HCEC 1CT (cell line): Measurements from ENCODE around the gene TMPRSS5.
"Not testable (repeated sequence)": the region's sequence is repeated elsewhere in the genome, so short reads cannot be mapped to it uniquely, and the experiment has no call there.

ENCODE experiments used
- DNase-seq: peaks from one replicate; pipeline ENCODE4 v3.0.0-alpha.2; 2017

TMPRSS5 gene

DNA sequence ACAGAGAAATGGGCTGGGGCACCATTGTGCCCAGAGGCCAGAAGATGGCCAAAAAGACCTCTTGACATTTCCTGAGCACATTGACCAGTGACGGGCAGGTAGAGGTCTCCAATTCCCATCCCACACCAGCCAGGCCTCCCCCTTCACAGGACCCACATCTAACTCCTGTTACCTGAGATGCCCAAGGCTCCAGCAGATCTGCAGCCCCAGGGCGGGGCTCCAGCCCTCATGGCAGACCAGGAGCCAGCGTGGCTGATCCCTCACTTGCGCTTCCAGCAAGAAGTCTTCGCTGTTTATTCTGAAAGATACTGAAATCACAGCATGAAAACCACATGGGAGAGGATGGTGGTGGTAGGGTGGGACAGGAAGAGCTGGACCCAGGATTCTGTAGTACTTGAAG, 9.0 kb downstream of the TMPRSS5 start:
- DNase-seq: no peak

DNA sequence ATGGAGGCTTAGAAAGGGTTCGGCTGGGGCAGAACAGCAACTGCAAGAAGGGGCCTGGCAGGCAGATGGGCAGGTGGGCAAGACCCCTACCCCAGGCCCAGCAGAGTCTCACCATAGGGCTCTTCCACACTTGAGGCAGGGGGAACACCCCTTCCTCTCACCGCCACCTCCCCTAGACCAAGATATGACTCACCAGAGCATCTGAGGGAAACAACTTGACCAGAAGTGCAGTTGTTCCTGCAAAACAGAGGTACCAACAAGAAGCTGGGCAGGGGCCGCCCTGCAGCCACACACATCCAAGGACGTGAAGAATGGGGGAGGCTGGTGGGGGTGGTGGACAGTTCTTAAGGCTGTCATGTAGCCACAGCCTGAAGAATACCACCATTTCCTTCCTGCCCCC, 10.9 kb downstream of the TMPRSS5 start:
- DNase-seq: no peak

DNA sequence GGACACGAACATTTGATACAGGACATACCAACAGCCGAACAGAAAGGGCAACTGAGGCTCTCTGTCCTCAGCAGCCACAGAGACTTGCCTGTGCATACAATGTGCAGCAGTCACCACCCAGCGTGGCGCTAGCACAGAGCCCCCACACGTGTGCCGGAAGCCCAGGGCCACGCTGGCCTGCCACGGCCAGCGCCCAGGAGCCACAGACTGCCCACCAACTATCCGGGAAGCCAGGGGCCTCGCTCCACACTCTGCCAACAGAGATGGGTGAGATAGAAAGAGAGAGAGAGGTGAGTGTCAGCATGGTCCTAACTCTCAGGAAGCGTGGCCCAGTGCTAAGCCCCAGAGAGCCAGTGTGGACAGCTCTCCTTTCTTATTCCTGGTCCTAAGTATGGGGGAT, 11.7 kb downstream of the TMPRSS5 start:
- no peak for DNase-seq

DNA sequence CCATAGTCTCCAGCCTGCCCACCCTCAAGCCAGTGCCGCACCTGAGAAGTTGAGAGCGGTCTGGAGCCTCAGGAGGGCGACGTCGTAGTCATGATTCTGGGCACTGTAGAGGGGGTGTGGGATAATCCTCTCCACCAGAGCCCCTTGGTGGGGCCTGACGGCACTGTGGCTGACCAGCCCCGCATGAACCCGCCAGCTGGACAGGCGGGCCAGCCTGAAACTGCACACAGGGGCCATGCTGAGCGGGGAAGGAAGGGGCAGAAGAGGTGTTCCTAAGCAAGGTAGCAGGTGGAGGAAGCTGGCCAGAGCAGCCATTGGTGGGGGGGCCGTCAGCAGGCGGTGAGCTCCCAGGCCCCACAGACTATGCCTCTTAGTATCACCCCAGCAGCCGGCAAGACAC, 13.1 kb downstream of the TMPRSS5 start:
- DNase-seq: no peak

DNA sequence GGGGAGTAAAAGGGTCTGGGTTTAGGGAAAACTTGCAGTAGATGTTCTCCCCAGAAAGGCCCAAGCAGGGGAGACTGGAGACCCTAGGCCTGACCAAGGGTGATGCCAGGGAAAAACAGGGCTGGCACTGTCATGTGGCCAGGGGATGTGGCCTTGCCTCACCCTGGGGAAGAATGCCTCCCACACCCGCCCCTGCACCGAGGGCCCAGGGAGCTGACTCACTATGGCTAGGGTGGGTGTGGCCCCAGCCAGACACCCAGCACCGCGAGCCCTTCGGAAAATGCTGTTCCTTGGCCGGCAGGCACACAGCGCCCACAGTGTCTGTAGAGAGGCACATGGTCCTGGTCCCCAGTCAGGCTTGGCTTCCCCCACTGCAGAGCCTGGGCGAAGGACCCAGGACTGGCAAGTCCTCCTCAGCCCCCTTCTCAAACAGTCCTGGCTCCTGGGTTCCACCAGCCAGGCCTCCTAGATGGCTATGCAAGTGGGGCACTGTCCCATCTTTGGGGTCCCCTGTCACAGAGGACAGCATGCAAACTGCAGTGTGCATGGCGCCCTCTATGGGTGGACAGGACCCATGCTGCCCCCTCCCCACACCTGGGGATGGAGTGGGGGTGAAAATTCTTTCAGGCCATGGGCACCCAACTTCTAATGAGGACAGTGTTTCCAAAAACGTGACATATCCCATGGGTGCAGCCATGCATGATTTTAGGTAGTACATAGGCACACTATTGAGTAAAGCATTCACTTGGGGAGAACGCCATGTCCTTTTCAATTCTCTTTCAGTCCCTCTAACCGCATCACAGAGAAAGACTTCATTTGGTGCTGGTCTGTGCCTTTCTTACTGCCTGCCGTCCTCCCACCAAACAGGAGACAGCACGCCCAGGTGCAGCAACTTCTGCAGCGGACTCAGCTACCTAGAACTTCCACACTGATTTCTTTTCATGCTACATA, 15.2 kb downstream of the TMPRSS5 start:
- DNase-seq: peak; percentile 35

DNA sequence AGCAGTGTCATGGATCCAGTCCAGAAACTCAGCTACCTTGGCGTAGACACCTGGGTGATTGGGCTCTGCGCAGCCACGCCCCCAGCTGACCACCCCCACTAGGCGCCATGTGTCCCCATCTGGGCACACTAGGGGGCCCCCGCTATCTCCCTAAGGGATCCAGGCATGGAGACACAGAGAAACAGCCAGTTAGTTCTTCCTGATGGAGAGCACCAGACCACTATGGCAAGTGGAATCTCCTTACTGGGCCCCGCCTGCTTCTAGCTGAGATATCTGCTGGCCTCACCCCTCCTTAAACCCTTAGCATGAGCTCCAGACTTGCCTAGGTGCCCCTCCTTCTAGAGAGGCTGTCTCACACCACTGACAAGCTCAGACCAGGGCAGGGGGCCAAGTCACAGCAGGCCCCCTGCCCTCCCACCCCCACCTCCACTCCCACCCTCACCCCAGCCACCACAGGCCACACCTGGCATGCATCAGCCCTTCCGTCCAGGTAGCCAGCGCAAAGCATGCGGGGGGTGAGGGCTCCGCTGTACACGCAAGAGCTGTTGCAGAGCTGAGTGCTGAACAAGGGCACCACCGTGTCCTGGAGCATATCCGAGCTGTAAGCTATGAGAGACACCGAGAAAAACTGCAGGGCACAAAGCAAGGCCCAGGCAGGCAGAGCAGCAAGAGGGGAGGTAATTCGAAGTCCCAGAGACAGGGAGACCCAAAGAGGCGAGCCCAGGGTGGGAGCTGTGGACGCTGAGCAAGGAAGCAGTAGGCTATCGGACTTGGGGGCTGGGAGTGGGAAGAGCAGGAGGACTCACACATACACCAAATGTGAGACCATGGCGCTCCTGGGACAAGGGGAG, 16.1 kb downstream of the TMPRSS5 start:
- DNase-seq: no peak

DNA sequence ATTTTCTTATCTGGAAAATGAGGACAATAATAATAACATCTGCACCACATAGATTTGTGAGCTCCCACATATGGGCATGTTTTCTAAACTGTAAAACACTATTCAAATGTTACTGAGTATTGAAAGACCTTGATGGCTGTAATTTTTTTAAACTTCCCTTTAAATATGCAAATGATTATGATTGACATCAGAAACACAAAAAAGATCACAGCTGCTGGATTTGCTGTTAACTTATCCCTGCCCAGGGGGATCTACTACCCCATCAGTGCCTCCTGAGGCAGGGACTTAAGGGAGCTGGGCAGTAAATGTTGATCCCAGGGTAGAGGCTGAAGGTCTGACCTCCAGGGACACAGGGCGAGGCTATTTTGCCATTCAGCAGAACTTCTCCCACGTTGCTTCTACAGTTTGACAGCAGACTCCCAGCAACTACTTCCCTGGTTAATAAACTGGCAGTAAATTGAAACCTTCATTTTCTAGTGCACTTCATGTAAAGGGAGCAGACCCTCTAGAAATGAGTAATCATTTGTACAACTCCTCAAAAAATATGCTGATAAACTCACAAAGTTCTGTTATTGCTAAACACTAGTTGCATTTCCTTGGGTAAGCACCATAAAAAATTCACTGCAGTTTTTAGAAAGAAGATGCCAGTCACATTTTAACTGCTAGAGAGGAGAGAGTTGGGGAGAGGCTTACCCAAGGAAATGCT, 20.3 kb downstream of the TMPRSS5 start:
- no peak for DNase-seq

DNA sequence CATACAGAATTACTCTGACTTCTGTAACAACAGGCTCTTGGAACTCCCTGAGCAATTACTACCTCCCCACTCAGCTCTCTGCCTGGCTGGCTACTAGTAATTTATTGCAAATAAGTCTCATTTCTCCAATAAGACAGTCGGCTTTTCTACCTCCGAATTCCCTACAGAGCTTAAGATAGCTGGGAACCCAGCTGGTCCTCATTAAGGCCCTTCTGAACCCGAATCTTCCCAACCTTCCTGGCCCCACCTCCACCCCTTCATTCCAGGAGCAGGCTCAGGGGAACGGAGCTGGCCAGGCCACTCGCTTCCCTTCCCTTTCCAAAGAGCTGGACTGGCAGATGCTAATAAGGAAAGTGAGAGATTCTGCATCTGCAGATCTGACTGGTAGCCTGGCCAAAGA, 21.6 kb downstream of the TMPRSS5 start:
- DNase-seq: no peak

DNA sequence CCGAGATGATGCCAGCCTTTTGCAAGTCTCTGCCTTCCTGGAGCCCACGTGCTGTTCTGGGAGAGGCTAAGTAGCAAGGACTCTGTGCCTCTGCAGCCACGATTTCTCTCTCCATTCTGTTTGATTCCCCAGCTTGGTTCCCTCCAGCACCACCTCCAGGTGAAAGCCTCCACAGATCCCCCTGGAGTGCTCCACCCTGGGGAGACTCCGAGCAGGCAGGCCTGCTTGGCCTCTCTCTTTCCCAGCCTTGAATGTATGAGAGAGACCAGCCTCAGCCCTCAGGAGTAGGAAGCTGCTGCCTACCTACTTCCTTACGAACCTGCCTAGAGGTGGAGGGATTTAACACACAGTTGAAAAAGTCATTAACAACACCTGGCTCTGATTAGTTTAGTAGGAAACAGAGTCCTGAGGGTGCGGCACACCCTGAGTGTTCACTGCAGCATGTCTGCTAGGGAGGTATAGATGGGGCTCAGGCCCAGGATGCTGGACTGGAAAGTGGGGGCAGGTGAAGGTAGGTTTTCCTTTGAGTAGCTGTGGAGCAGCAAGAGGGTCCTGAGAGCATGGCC, 22.5 kb downstream of the TMPRSS5 start:
- DNase-seq: no peak

DNA sequence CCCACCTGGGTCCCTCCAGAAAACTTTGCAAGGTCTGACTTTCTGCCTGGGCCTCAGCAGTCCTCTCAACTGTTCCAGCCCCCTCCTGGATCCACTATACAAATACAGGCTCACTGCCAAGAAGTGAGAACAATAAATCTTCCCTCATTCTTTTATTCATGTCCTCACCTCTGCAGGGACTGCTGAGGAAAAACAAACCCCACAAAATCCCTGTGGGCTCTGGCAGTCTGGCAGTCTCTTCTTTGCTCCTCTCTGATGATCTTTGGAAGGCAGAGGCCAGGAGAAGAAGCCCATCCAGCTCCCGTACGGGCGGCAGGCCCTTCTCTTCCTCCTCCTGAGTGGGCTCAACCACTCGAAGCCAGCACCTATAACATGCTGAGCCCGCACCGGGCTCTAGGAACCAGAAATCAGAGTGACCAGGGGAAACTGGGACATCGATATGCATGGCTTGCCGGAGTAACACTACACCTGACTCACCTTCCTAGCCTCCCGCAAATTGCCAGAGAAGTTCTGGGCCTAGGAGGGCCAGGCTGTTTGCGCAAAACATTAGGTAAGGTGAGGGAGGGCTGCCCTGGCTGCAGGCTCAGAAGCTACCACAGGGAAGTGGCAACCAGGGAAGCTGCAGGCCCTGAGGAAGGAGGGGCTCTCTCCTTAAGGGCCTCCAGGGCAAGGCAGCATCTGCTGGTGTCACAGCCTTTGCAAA, 24.2 kb downstream of the TMPRSS5 start:
- no peak for DNase-seq

DNA sequence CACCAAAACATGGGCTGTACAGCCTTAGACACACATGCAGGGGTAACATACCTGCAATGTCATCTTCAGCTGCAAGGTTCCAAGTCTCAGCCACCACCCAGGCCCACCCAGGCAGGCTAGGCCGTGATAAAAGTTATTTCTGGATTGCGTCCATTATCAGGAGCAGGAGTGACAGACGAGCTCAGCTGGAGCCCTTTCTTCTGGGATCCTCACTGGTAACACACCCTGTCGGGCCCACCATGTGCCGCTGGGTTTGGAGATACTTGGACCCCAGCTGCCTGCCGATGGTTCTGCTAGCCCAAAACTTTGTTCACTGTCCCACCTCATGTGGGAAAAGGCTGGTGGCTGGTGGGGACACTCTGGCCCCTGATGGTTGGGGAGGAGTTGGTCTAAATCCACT, 24.8 kb downstream of the TMPRSS5 start:
- DNase-seq: no peak

DNA sequence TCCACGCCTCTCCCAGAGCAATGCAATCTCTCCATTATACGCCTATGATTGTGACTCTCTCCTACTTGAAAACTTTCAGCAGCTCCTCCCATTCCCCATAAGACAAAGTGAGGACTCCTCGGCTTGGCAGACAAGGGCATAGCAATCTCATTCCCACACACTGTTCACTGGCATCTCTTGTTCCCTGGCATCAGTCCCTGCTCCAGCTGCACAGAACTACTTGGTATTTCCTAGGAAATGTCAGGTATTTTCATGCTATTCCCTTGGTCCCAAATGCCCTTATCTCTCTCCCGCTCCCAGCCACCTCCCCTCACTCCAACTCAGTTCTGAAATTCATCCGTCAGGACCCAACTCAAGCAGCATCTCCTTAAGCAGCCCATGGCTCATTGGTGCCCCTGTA, 28.4 kb downstream of the TMPRSS5 start:
- no peak for DNase-seq

DNA sequence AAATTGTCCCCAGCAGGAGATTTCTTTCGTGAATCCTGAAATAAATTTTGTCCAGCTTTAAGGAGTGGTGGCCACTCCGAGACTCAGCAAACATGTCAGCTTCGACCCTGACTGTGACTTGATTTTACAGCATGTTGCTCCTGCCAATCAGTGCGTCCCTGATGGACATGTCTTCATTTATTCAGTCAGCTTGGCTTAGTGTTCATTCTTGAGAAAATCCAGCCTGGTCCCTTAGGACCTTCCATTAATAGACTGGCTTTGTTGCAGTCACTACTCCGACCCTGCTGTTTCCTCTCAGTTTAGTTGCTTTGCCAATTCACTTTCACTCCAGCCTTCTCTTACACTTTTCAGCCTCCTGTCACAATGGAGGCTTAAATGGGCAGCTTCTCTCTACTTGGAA, 30.5 kb downstream of the TMPRSS5 start:
- DNase-seq: no peak

DNA sequence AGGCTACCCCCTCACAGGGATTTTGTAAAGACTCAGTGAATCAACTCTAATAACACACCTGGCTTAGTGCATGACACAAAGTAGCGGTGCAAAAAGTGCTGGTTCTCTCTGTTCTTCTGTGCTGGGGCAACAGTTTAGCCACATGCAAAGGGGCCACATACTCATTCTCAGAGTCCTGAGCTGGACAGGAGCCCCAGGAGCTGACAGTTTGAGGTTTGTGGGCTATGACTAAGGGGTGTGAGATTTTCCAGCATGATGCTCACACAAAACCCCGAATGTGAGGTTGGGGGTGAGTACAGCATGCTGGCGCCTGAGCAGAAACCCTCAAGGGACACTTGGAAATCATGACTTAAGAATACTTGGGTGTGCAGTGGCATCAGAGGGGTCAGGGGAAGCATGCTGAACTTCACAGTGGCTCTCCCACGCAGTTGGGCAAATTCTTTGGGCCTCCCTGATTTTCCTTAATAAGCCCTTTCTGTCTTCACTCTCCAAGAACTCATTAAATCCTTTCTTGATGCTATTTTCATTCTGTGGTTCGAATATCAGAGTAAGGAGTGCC, 31.0 kb downstream of the TMPRSS5 start:
- peak; percentile 88 for DNase-seq

DNA sequence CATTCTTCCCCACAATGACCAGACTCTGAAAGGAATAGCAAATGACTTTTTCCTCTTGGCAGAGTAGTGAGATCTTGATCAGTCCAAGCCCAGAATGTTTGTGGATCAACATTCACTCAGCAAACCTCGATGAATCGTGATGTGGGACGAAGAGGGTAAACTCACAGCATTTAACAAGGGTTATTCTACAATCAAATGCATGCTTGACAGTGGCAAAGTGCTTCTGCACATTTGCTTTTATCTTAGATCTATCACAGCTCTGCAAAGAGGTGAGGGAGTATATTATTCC, 31.8 kb downstream of the TMPRSS5 start:
- no peak for DNase-seq

DNA sequence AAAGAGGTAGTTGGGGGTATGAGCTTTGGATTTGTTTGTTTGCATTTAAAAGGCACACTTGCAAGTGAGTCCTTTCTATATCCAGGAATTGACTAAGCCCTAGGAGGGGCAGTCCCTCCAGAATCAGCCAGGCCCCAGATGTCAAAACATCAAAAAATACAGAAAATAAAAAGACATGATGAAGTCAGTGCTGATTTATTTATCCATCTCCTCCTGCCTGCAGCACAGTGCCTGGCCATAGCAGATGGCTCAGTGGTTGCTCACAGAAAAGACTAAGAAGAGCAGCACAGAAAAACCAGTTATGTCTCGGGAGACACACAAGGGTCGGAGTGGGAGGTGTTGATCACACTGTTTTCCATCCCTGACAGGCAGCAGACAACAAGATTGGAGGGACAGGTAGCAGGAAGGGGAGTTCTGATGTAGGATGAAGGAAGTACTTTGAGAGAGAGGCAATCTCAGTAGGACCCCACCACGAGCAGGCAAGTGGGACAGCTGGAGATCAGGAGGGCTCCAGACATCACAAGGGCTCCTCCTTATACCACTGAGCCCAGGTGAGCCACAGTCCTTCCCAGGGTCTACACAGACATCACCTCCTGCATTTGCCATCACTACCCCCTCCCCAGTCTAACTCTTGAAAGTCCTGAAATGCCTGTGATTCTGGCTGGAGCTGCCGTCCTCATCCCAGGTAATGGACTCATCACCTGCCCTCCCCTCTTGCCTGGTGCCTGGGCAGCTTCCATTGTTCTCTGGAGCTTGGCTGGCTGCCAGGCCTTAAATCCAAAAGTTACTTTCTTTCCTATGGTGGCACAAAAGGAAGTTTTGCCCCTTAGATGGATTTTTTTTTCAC, 32.3 kb downstream of the TMPRSS5 start:
- DNase-seq: no peak

DNA sequence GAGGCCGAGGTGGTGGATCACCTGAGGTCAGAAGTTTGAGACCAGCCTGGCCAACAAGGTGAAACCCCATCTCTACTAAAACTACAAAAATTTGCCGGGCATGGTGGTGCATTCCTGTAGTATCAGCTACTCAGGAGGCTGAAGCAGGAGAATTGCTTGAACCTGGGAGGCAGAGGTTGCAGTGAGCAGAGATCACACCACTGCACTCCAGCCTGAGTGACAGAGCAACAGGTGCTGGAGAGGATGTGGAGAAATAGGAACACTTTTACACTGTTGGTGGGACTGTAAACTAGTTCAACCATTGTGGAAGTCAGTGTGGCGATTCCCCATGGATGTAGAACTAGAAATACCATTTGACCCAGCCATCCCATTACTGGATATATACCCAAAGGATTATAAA, 34.2 kb downstream of the TMPRSS5 start:
- DNase-seq: not testable (repeated sequence)

DNA sequence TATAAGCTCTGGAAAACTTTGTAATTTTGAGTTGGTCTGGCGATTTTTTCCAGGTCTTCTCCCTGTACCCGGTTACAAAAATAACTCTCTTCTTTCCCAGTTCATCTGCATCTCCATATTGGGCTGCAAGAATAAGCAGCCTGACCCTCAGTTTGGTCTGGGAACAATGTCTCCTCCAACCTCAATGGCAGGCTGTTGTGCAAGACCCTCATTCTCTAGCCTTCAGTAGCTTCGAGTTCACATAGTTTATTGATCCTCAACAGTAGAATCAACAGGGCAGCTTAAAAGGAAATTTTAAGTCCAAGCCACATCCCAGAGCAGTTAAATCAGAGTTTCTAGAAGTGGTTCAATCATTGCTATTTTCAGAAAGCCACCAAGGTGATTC, 35.3 kb downstream of the TMPRSS5 start:
- no peak for DNase-seq

DNA sequence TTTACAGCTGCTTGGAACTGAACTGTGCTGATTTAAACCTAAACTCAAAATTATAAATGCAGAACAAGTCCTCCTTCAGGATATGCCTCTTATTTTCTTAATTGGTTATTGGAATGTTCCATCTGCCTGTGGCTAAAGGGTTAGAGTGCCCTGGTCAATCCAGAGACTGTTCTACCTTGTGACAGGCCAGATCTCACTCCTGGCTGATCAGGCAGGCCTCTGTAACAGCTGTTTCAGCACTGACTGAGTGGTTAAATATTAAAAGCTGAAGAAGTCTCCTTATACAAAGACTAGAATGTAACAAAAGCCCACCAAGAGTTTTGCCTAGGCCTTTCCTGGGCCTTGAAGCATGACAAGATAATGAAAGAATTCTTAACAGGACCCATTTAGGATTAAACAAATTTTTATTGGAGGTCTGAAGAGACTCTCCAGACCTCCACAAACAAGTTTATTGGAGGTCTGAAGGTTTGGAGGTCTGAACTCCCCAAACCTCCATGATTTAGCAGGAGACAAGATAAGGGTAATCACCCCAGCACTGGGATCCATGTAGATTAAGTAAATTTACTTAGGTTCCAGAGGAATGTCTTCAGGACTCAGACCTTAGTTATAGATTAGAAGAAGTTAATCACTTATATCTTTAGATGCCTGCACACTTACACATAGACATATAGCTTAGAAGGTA, 35.8 kb downstream of the TMPRSS5 start:
- no peak for DNase-seq

DNA sequence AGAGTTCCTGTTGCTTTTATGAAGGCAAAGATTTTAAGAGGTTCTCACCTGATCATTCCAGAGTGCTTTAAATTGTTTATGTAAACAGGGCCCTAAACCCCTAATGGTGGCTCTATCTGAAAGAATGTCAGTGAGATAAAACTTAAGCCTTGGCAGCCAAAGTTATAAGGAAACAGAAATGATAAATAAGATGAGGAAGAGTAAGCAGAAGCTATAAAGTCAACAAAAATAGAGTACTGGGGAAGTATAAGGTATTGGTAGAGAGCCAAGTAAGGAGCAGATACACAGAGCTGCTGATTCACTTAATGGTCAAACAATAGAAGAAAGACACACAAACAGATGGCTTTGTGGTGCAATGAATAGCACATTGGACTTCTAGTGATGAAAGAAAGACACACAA, 37.9 kb downstream of the TMPRSS5 start:
- DNase-seq: no peak

DNA sequence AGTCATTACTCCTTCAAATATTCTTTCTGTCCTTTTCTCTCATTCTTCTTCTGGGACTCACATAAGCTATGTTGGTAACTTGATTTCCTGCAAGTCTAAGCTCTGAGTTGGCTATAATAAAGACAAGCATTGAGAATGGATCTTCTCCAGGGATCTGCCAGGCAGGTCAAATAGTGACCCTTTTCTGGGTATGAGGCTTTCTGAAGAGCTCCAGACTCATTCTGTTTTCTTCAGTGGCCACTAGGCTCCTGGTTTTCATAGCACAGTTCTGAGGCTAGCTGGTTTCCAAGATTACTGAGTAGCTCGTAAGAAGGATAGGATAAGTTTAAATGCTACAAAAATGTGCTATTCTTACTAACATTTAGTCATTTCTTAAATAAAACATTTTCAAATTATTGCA, 38.3 kb downstream of the TMPRSS5 start:
- no peak for DNase-seq
